ENCODE measurements around the gene COL27A1.

Gene COL27A1

GRCh38 chr9:114205171-114206015, 50.1 kb downstream of the COL27A1 start:
- TF ChIP-seq CTCF (IDR thresholded peaks at IDR 0.05; ENCODE audit: insufficient read depth, missing control alignments) = no peak
- DNase-seq (ENCODE audit: insufficient read length, low spot score) (no peak), FAIRE-seq (no peak)

- no peak for TF ChIP-seq CTCF (IDR thresholded peaks at IDR 0.05; ENCODE audit: insufficient read depth, missing control alignments)
- no peak for DNase-seq (ENCODE audit: insufficient read length, low spot score)
- no peak for FAIRE-seq
Measured at GRCh38 chr9:114206221-114206789, 51.0 kb downstream of the COL27A1 start.

GRCh38 chr9:114207034-114207810, 51.9 kb downstream of the COL27A1 start:
- no peak for TF ChIP-seq CTCF (IDR thresholded peaks at IDR 0.05; ENCODE audit: insufficient read depth, missing control alignments)
- DNase-seq (ENCODE audit: insufficient read length, low spot score) (no peak), FAIRE-seq (no peak)

- no peak for TF ChIP-seq CTCF (IDR thresholded peaks at IDR 0.05; ENCODE audit: insufficient read depth, missing control alignments)
- DNase-seq (ENCODE audit: insufficient read length, low spot score) = no peak
- FAIRE-seq = no peak
Measured at GRCh38 chr9:114207845-114208244, 52.5 kb downstream of the COL27A1 start.

GRCh38 chr9:114209151-114209550, 53.8 kb downstream of the COL27A1 start:
- DNase-seq (ENCODE audit: insufficient read length, low spot score) (no peak), FAIRE-seq (no peak)
- no peak for TF ChIP-seq CTCF (IDR thresholded peaks at IDR 0.05; ENCODE audit: insufficient read depth, missing control alignments)

GRCh38 chr9:114210136-114210535, 54.8 kb downstream of the COL27A1 start:
- no peak for TF ChIP-seq CTCF (IDR thresholded peaks at IDR 0.05; ENCODE audit: insufficient read depth, missing control alignments)
- FAIRE-seq (no peak), DNase-seq (ENCODE audit: insufficient read length, low spot score) (no peak)
